Smooth muscle cell of trachea (primary cell): ENCODE data around the gene MAP2K2. TPM values are rescaled to one million over a fixed set of nuclear protein-coding genes. Genes with fewer than 3 reads are reported as not detected.

Experiments used
- total RNA-seq: library from RNA; depleted of rRNA; stranded (reverse); fragments of >200 nt; gene quantifications from 2 replicates; pipeline ENCODE4 v1.2.1, GENCODE V29; 2014

The MAP2K2 gene
- 152 and 278 TPM in 2 replicates for total RNA-seq

DNA sequence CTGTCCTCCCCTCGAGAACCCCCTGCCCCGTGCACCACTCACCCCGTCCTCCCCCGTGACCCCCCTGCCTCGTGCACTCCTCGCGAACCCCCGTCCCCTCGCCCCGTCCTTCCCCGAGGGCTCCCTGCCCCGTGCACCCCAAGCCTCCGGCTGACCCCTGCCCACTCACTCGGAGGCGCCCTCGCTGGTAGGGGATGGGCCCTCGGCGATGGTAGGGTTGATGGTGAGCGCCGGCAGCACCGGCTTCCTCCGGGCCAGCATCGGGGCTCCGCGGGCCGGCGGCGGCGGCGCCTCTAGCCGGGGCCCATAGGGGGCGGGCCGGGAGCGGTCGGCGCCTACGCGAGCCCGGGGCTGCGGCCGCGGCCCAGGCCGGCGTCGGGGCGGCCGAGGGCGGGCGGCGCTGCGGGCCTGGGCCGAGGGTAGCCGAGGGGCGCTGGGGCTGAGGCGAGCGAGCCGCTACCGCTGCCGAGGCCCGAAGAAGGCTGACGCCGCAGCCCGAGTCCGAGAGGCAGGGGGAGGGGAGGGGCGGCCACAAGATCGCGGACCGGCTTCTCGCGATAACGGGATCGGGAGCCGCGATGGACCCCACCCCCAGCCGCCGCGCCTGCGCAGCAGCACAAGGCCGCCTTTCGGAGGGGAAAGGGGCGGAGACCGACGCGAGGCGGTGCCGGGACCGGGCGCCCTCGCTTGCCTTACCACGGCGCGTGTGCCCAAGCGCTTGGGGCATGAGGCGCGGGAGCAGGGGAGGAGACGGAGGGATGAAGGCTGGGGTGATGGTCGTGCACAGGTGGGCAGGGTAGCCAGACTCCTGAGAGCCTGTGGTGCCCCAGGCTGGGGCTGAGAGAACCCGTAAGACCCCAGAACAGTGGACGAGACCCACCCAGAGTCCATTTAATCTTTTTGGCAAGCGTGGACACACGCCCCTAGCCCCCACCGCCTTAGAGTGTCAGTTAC, at the start of gene MAP2K2:
Gene MAP2K2 (minus strand): TSS at position 508 of the 954 bp plus-strand sequence. CDS start 247 bp downstream, at position 261.

DNA sequence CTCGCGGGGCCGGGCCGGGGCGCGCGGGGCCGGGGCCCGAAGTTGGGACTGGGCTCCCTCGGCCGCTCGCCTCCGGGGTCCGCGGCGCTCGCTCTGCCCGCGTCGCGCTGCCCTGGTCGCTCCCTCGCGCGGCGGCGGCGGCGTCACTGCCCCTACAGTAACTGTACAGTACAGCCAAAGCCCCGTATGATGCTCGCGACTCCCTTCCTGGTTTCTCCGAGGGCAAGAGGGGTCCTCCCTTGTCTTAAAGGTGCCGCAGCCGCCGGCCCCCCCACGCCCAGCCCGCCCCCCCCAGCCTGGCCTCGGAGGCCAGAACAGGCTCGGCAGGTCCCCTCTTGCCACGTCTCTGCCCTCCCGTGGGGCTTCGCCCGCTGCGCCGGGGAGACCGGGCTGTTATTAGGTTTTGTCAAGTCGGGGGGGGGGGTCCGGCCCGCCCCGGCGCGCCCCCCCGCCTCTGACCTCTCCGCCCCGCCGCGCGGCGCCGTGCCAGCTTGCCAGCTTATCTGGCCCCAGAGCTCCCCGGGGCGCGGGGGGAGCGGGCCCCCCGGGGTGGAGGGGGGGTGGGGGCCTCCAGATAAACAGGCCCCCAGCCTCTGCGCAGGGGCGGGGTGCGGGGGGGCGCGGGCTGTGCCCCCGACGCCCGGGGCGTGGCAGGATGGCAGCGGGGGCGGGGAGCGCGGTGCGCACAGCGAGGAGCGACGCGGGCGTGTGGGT, 57.1 kb downstream of the MAP2K2 start, which contains the start of gene ZBTB7A:
Gene ZBTB7A (minus strand): TSS at position 218 of the 714 bp plus-strand sequence. CDS start 11,667 bp downstream, outside the sequence.

Other genes starting within 250 kb of the MAP2K2 start
- not detected in 2 replicates for gene ATCAY, start 243.4 kb downstream of the MAP2K2 start, total RNA-seq
- not detected in 2 replicates for gene NMRK2, start 191.1 kb downstream of the MAP2K2 start, total RNA-seq
- 103 and 139 TPM in 2 replicates for gene DAPK3, start 153.0 kb downstream of the MAP2K2 start, total RNA-seq
- 2,700 and 4,831 TPM in 2 replicates for gene EEF2, start 138.7 kb downstream of the MAP2K2 start, total RNA-seq
- gene PIAS4, start 116.4 kb downstream of the MAP2K2 start, total RNA-seq = 14.8 and 33.6 TPM in 2 replicates
- gene ZBTB7A, start 57.2 kb downstream of the MAP2K2 start, total RNA-seq = 32.9 and 49.3 TPM in 2 replicates
- gene CREB3L3, start 29.5 kb upstream of the MAP2K2 start, total RNA-seq = not detected in 2 replicates
- 18.5 and 23.3 TPM in 2 replicates for gene SIRT6, start 58.4 kb upstream of the MAP2K2 start, total RNA-seq
- 1.0 and 5.0 TPM in 2 replicates for gene ANKRD24, start 58.6 kb upstream of the MAP2K2 start, total RNA-seq
- gene EBI3, start 105.4 kb upstream of the MAP2K2 start, total RNA-seq = 0.83 TPM in 1 of 2 replicates, not detected in the other
- 12.1 and 20.2 TPM in 2 replicates for gene YJU2, start 123.0 kb upstream of the MAP2K2 start, total RNA-seq
- gene SHD, start 155.1 kb upstream of the MAP2K2 start, total RNA-seq = not detected in 2 replicates
- gene TMIGD2, start 178.3 kb upstream of the MAP2K2 start, total RNA-seq = not detected in 2 replicates
- 12.9 and 19.2 TPM in 2 replicates for gene FSD1, start 180.5 kb upstream of the MAP2K2 start, total RNA-seq
- 5.1 and 5.5 TPM in 2 replicates for gene STAP2, start 214.7 kb upstream of the MAP2K2 start, total RNA-seq
- gene MPND, start 219.4 kb upstream of the MAP2K2 start, total RNA-seq = 4.5 and 7.6 TPM in 2 replicates